IPS-20b (cell line): Measurements from ENCODE around the gene ANKRD35.
"Not testable (repeated sequence)": the region's sequence is repeated elsewhere in the genome, so short reads cannot be mapped to it uniquely, and the experiment has no call there.

Experiments used
- H3K27ac ChIP-seq: one replicate; pipeline ENCODE4 v1.5.1; 2013; ENCODE audit warnings: low read length
- H3K27me3 ChIP-seq: 2 replicates; pipeline ENCODE4 v1.6.1; 2013; ENCODE audit warnings: mild to moderate bottlenecking, low read length, inconsistent platforms; ENCODE audit not compliant: insufficient read depth
- H3K36me3 ChIP-seq: 2 replicates; pipeline ENCODE4 v1.6.1; 2013; ENCODE audit warnings: low read depth, mild to moderate bottlenecking, inconsistent platforms, low read length, moderate library complexity; ENCODE audit not compliant: insufficient read depth
- H3K4me1 ChIP-seq: 2 replicates; pipeline ENCODE4 v1.6.1; 2013; ENCODE audit warnings: mild to moderate bottlenecking, control low read depth, inconsistent platforms, low read length, moderate library complexity; ENCODE audit not compliant: insufficient read depth
- H3K4me3 ChIP-seq: 2 replicates; pipeline ENCODE4 v1.5.1; 2013; ENCODE audit warnings: mild to moderate bottlenecking, low read length, inconsistent platforms
- H3K9ac ChIP-seq: 2 replicates; pipeline ENCODE4 v1.6.1; 2013; ENCODE audit warnings: low read depth, mild to moderate bottlenecking, inconsistent platforms, low read length, moderate library complexity
- H3K9me3 ChIP-seq: 2 replicates; pipeline ENCODE4 v1.6.1; 2013; ENCODE audit warnings: mild to moderate bottlenecking, low read depth, low read length, inconsistent platforms; ENCODE audit not compliant: insufficient read depth

The ANKRD35 gene

GRCh38 chr1:145846201-145846612 lies 39.5 kb downstream of the ANKRD35 start:
- Histone ChIP-seq H3K4me3 (peak overlapping the region; percentile 76), H3K9me3 (no peaks in the 10 kb centered on the region), H3K27me3 (peaks cover 11% of the 10 kb centered on the region; the same call in 1 of the 2 replicates), H3K27ac (no peak overlapping the region), H3K4me1 (no peaks in the 10 kb centered on the region), H3K36me3 (peaks cover 59% of the 10 kb centered on the region), H3K9ac (peak overlapping the region; percentile 61; the same call in 1 of the 2 replicates)

GRCh38 chr1:145845514-145846161 lies 40.0 kb downstream of the ANKRD35 start, which contains the start of gene NUDT17:
TSS of gene NUDT17 (plus strand) at chr1:145845630. CDS start at chr1:145845641, 11 bp downstream.
- Histone ChIP-seq H3K27ac (no peak within 1 kb of the TSS), H3K9me3 (no peaks in the 10 kb centered on the region), H3K9ac (peak within 1 kb of the TSS; percentile 61; the same call in 1 of the 2 replicates), H3K36me3 (peaks cover 59% of the 10 kb centered on the region), H3K4me1 (no peaks in the 10 kb centered on the region), H3K27me3 (peaks cover 11% of the 10 kb centered on the region; the same call in 1 of the 2 replicates), H3K4me3 (peak within 1 kb of the TSS; percentile 76)

- Histone ChIP-seq H3K27ac (no peak overlapping the region), H3K9ac (no peak overlapping the region), H3K4me1 (no peaks in the 10 kb centered on the region), H3K4me3 (peak overlapping the region; percentile 76; the same call in 1 of the 2 replicates), H3K9me3 (no peaks in the 10 kb centered on the region), H3K27me3 (peaks cover 11% of the 10 kb centered on the region; the same call in 1 of the 2 replicates), H3K36me3 (peaks cover 59% of the 10 kb centered on the region)
Measured at GRCh38 chr1:145845144-145845513, 40.5 kb downstream of the ANKRD35 start.

- Histone ChIP-seq H3K9ac (no peak overlapping the region), H3K27me3 (peaks cover 11% of the 10 kb centered on the region; the same call in 1 of the 2 replicates), H3K36me3 (peaks cover 59% of the 10 kb centered on the region), H3K4me3 (no peak overlapping the region), H3K4me1 (no peaks in the 10 kb centered on the region), H3K9me3 (no peaks in the 10 kb centered on the region), H3K27ac (no peak overlapping the region)
Measured at GRCh38 chr1:145843031-145843430, 42.6 kb downstream of the ANKRD35 start.

GRCh38 chr1:145837656-145838055 lies 48.0 kb downstream of the ANKRD35 start:
- Histone ChIP-seq H3K4me3 (no peak overlapping the region), H3K27ac (no peak overlapping the region), H3K9ac (no peak overlapping the region), H3K4me1 (no peaks in the 10 kb centered on the region), H3K27me3 (no peaks in the 10 kb centered on the region), H3K36me3 (peaks cover 99% of the 10 kb centered on the region), H3K9me3 (no peaks in the 10 kb centered on the region)

- H3K27ac ChIP-seq, H3K9ac ChIP-seq, H3K27me3 ChIP-seq, H3K9me3 ChIP-seq, H3K4me3 ChIP-seq, H3K4me1 ChIP-seq: not testable (repeated sequence)
- H3K36me3 ChIP-seq = peaks cover 96% of the 10 kb centered on the region
Measured at GRCh38 chr1:145830810-145831209, 54.9 kb downstream of the ANKRD35 start.

GRCh38 chr1:145828367-145829026 lies 57.2 kb downstream of the ANKRD35 start:
- Histone ChIP-seq H3K27me3 (no peaks in the 10 kb centered on the region), H3K9me3 (no peaks in the 10 kb centered on the region), H3K4me3 (no peak overlapping the region), H3K9ac (no peak overlapping the region), H3K27ac (no peak overlapping the region), H3K4me1 (no peaks in the 10 kb centered on the region; the same call in 1 of the 2 replicates), H3K36me3 (peaks cover 77% of the 10 kb centered on the region)

- Histone ChIP-seq H3K9me3 (no peaks in the 10 kb centered on the region), H3K4me3 (no peak overlapping the region), H3K27ac (no peak overlapping the region), H3K27me3 (no peaks in the 10 kb centered on the region), H3K4me1 (no peaks in the 10 kb centered on the region; the same call in 1 of the 2 replicates), H3K36me3 (peaks cover 71% of the 10 kb centered on the region), H3K9ac (no peak overlapping the region)
Measured at GRCh38 chr1:145827966-145828365, 57.7 kb downstream of the ANKRD35 start.

GRCh38 chr1:145826030-145826429 lies 59.6 kb downstream of the ANKRD35 start:
- Histone ChIP-seq H3K27me3 (no peaks in the 10 kb centered on the region), H3K4me1 (no peaks in the 10 kb centered on the region; the same call in 1 of the 2 replicates), H3K27ac (no peak overlapping the region), H3K4me3 (no peak overlapping the region), H3K36me3 (peaks cover 53% of the 10 kb centered on the region), H3K9me3 (no peaks in the 10 kb centered on the region), H3K9ac (no peak overlapping the region)

GRCh38 chr1:145824499-145824842 lies 61.2 kb downstream of the ANKRD35 start:
- Histone ChIP-seq H3K9ac (peak overlapping the region; percentile 95), H3K9me3 (no peaks in the 10 kb centered on the region), H3K27me3 (no peaks in the 10 kb centered on the region), H3K27ac (peak overlapping the region; percentile 56), H3K4me1 (no peaks in the 10 kb centered on the region; the same call in 1 of the 2 replicates), H3K36me3 (peaks cover 37% of the 10 kb centered on the region), H3K4me3 (peak overlapping the region; percentile 83)

GRCh38 chr1:145823565-145824498 lies 61.8 kb downstream of the ANKRD35 start, which contains the start of the genes POLR3C and RNF115:
TSS of gene POLR3C (plus strand) at chr1:145824200. CDS start at chr1:145825777, 1,577 bp downstream.
TSS of gene RNF115 (minus strand) at chr1:145824095. CDS start at chr1:145823873, 222 bp downstream.
- H3K9me3 ChIP-seq = no peaks in the 10 kb centered on the region
- H3K4me3 ChIP-seq = peak within 1 kb of the TSS; percentile 83
- peak within 1 kb of the TSS; percentile 95 for H3K9ac ChIP-seq
- H3K36me3 ChIP-seq = peaks cover 31% of the 10 kb centered on the region
- H3K27ac ChIP-seq = peak within 1 kb of the TSS; percentile 56
- H3K4me1 ChIP-seq = no peaks in the 10 kb centered on the region; the same call in 1 of the 2 replicates
- no peaks in the 10 kb centered on the region for H3K27me3 ChIP-seq
